GM04504 (cell line): Measurements from ENCODE around the gene FYB2.
"Not testable (repeated sequence)": the region's sequence is repeated elsewhere in the genome, so short reads cannot be mapped to it uniquely, and the experiment has no call there.

Experiments
- DNase-seq: peaks from one replicate; pipeline ENCODE4 v3.0.0-alpha.2; 2012; ENCODE audit warnings: low read depth

FYB2 gene

GRCh38 chr1:56790036-56790435 lies 29.2 kb downstream of the FYB2 start:
- DNase-seq = no peak

DNA sequence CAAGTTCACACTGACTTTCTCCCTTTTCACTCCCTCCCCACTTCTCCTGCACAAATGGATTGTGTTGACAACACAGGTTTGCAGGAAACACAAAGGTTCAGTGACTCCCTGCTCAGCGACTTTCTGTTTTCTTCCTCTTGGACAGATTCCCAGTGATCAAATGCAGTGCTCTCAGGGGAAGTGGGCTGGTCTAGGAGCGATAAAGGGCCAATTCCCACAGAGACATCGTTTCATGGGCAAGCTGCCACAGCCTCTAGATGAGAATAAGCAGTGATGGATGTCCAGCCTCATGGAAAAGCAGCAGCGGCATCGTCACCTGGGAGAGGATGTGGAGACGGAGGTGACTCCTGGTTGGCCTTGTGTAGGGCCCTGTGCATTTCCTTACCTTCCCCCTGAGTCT lies 30.6 kb downstream of the FYB2 start:
- DNase-seq = no peak

DNA sequence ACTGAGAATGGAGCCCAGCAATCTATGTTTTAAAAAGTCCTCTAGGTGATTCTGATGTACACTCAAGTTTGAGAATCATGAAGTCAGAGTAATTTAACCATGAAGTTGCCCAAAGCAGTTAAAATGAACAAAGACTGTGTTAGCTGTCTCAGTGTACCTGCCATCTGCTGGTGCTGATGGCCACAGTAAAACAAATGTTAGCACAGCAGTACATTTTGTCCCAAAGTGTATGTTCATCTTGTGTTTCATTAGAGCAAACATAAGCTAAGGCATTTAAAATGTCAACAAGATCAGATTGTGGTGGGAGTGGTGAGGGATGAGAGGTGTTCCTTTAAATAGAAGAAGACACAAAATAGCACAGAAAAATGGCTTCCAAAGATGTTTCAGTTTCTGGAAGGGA lies 31.1 kb downstream of the FYB2 start:
- DNase-seq = no peak

DNA sequence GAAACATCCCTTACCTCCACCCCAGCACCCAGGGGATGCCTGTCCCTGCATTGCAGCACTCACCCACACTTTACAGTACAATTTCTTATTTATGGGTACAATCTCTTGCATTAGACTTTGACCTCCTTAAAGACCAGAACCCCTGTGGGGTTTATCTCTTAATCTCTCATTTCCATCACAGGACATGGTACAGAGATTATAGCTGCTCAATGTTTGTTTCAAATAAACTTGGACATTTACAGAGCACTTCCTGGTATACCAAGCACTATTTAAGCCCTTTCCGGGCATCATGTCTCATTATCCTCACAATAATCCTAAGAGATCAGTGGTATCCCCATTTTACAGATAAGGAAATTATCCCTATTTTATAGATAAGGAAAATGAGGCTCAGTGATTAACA lies 31.9 kb downstream of the FYB2 start:
- DNase-seq = no peak

- no peak for DNase-seq
Measured at GRCh38 chr1:56782773-56783172, 36.4 kb downstream of the FYB2 start.

DNA sequence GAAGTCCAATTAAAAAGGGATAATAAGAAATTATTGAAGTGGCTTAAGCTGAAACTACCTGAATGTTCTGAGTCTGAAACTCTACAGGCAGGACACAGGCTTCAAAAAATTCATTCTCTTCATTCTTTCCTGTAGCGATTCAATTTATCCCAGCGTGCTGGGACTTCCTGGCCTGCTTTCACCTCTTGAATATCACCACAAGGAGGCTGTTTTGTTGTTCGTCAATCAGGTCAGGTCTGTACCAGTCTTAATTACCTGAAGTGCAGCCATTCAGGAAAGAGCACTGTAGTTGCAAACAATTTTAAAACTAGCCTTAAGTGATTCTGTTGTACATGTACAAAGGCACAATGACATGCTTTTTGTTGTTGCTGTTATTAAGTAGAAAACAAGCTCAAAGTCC lies 38.4 kb downstream of the FYB2 start:
- no peak for DNase-seq

DNA sequence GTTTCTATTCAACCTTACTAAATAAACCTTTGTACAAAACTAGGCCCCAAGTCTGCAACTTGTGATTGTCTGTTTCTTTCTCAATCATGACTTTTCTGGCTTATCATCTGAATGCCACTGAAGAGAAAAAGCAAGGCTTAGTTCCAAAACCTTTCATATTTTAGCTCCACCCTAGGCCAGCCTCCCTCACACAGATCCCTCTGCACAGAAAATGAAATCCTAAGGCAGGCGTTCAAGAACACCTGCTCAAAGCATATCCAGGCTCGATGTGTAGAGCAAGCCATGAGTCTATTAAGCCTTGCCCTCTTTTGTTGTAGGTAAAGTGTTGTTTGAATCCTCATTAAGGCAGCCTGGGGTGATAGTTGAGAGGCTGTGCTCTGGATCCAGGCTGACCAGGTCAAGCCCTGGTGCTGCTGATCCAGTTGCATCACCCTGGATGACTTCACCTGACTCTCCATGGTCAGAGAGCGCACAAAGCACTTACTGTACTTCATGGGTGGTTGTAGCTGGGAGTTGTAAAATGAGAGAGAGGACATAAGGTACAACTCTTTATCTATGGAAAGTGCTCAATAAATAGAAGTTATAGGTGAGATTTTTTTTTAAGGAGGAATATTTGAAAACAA lies 39.0 kb downstream of the FYB2 start:
- DNase-seq = no peak

DNA sequence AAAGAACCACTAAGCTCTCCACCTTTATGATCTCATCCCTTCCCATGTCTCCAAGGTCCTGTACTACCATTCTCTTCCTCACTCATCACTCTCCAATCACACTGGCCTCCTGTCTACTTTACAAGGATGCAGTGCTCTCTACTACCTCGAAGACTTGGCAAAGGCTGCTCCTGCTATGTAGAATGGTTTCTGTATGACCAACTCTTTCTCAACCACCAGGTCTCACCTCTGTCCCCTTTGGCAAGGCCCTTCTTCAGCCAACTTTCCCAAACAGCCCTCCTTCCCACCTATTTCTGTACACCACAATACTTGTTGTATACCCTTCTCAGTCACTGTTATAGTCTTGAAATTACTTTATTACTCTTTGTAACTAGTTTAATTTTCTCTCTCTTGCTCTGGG lies 41.2 kb downstream of the FYB2 start:
- no peak for DNase-seq

GRCh38 chr1:56774732-56775131 lies 44.5 kb downstream of the FYB2 start:
- DNase-seq = not testable (repeated sequence)

GRCh38 chr1:56774067-56774609 lies 45.1 kb downstream of the FYB2 start:
- DNase-seq = no peak

GRCh38 chr1:56773341-56774066 lies 45.7 kb downstream of the FYB2 start:
- DNase-seq = peak; percentile 3

DNA sequence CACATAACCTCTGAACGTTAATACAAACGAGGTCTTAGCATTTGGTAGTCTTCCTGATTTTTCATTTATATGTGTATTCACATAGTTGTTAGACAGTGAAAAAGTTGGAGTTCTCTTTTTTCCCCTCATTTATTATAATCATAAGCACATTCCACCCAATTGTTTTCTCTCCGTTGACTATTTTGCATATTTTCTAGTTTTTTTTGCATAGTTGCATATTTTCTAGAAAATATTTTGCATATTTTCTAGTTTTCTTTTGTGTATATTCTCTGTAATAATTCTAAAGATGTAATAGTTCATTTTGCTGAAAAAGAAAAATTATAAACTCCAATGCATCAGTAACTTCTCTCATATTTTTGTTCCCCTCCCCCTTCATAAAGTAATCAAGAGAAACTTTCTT lies 47.5 kb downstream of the FYB2 start:
- DNase-seq = no peak

DNA sequence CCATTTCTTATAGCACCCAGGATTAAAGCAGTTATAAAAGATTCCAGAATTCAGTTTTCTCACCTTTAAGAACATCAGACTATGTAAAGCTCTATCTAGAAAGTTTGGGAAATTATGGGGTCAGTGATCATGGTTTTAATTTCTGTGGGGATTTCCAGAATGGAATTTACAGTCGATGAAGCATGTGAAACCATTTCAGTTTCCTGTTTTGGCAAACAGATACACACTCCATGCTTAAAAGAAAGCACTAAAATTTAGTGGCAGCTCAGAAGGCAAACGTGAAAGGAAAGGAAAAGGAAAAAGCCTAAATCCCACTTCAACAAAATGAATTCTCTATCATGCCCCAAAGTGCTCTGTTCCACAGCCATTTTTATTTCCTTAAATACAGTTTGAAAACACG lies 60.4 kb downstream of the FYB2 start:
- DNase-seq = no peak

DNA sequence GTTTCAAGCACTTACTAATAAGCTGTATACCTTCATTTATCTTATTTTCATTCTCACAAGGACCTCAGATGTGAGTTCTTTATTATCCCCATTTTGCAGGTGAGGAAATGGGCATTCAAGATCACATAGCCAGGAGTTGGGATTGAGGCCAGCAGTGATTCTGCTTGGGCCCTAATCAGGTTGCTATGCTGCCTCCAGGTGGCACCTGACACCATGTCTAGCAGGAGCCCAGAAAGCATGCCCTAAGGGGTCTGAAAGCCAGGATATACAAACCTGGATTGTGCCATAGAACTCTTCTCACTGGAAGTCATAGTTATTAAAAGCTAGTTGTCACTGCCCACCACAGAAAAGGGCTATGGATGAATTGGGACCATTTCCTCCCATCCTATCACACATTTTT lies 61.1 kb downstream of the FYB2 start:
- DNase-seq = no peak

DNA sequence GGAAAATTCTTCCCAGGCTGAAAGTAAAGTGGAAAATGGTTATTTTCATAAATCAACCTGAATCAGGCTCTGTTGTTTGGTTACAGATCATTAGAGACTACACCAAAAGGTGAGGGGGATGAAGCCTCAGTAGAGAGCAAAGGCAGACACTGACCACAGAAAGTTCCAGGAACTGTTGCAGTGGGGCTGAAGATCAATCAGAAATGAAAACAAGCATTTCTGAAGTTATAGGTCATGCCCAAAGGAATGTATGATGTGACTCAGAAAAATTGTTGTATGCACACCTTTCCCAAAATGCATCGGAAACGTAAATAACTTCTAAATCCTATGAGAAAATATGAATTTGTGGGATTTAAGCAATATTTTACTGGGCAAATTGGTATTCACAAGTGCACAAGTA lies 63.3 kb downstream of the FYB2 start:
- DNase-seq = no peak

GRCh38 chr1:56754708-56755479 lies 64.3 kb downstream of the FYB2 start:
- no peak for DNase-seq

GRCh38 chr1:56745231-56745630 lies 74.0 kb downstream of the FYB2 start:
- no peak for DNase-seq

DNA sequence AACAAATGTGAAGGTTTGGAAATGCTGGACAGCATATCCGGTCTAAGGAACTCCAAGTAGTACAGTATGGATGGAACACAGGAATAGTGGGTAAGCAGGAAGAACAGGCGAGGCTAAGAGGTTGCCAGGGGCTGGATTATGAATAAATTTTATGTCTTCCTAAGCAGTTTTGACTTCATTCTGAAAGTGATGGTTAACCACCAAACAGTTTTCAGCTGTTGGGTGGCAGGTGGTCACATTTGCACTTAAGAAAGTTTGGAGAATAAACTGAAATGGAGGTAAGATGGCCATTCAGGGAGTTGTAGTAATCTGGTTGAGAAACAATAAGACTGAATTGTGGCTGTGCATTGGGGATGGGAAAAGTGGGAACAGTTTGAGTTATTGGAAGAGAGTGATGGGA lies 90.2 kb downstream of the FYB2 start:
- DNase-seq = no peak

GRCh38 chr1:56726706-56727105 lies 92.5 kb downstream of the FYB2 start:
- no peak for DNase-seq

- DNase-seq = no peak
Measured at GRCh38 chr1:56719171-56719570, 100.0 kb downstream of the FYB2 start.

DNA sequence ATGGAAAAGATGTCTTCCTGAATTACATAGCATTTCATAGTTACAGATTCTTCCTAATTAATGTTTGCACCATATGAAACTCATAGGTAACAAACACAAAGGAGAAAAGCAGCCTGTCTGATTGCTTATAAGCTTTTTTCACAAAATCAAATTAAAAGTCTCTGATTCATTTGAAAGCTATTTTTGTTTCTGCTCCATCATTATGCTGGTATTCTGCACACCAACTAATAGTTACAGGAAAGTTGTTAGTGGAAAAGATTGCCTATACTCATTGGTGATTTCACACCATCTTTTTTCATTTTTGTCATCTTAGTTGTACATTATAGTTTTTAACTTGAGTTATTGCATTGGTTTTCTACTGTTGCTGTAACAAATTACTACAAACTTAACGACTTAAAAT lies 104.0 kb downstream of the FYB2 start:
- no peak for DNase-seq

- no peak for DNase-seq
Measured at GRCh38 chr1:56713112-56713511, 106.1 kb downstream of the FYB2 start.

DNA sequence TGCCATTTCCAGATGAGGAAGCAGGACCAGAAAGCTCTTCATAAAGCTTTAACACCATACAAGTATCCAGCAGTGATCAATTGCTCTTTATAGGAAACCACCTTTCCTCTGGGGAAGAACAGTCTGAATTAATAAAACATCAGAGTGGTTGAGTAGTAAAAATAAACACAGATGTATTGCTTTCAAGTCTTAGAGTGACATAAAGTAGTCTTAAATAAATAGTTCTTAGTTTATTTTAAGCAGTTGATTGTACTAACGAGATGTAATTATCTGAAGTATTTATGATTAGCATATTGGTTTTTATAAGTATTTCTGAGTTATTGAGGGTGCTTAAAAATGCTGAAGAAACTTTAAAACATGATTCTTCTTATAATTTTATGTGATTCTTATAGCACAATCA lies 107.1 kb downstream of the FYB2 start:
- no peak for DNase-seq
